ENCODE measurements around the gene ESRRB.

ESRRB gene

GRCh38 chr14:76354310-76354709, 21.6 kb upstream of the ESRRB start:
- DNase-seq = no peak

DNA sequence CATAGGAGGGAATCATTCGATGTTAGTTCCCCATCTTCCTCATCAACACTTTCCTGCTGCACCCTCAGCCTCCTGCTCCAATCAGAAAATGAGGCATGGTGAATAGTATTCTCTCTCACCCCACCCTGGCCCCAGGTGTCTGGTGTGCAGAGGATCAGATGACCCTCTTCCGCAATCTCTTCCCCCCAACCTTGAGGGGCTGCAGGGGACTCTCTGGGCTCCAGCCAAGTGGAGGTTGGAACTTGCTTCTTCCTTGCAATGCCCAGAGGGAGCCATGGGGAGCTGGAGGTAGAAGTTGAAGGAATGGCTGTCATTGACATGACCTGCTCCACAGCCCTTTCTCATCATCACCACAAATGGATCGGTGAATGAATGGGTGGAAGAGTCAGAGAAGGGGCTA, 20.2 kb upstream of the ESRRB start:
- no peak for DNase-seq

- DNase-seq = no peak
Observed at GRCh38 chr14:76371066-76371465, 4.9 kb upstream of the ESRRB start.

GRCh38 chr14:76373456-76373855, 2.5 kb upstream of the ESRRB start:
- DNase-seq = no peak

GRCh38 chr14:76375484-76375883, 453 bp upstream of the ESRRB start:
- DNase-seq = no peak

DNA sequence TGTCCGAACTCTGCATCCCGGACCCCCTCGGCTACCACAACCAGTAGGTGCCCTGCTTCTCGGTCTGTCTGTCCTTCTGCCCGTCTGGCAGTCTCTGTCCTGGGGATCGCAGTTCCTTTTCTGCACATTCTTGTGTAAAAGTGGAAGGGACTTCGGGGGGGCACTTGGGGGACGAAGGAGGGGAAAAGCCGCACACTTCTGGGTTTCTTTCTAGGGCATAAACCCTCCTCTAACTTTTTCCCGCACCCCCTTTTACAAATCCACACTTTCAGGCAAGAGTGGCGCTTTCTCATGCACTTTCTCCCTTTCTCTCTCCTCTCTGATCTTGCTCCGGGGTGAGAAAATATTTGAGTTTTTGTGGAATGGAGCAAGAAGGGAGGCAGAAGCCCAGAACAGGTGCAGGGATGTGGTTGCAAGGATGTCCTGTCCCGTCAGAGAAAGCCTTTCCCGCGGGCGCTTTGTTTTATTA, 506 bp downstream of the ESRRB start:
- no peak for DNase-seq

GRCh38 chr14:76376878-76377734, 1.2 kb downstream of the ESRRB start:
- no peak for DNase-seq

DNA sequence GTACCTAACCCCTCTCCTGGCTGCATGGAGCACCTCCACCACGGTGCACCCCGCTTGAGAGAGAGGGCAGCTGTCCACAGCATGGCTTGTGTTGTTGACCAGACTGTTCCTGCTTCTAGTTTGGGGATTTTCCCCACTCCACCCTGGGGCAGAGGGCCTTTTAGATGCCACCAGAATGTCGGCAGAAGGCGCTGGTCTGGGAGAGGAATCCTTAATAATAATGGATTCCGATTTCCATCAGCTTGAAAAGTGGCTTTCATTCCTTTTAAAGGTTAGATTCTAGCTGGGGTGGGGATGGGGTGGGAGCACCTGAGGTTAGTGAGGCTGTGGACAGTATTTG, 1.8 kb downstream of the ESRRB start:
- DNase-seq = no peak

DNA sequence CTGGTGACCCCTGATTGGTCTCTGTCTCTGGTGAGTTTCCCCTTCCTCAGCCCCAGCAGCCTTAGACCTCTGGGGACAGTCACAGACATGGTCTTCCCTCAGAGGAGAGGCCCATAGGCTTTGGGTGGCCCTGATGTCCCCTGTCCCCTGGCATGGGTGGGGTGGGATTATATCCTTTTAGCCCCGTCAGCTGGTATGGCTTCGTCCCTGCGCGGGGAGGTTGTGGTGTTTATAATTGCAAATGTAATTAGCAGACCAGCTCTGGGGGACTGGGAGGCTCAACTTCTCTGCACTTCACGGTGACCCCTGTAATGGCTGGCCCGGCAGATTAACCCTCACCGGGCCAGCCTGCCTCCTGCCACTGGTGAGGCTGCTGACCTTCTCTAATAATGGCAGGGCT, 5.1 kb downstream of the ESRRB start:
- no peak for DNase-seq

GRCh38 chr14:76381817-76382494, 6.0 kb downstream of the ESRRB start:
- no peak for DNase-seq

DNA sequence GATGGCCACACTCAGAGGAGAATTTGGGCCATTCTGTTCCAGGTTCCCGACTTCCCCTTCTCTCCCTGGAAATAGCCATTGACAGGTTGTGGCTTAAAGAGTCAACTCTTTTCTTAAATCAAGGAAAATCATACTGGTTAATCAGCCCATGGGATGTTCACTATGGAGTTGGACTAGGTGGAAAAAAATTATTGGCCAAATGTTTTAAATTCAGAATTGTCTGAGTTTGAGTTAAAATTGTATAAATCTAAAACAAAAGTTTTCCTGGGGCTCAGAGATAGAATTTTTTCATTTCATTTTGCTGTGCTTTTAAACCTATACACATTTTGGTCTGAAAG, 6.5 kb downstream of the ESRRB start:
- DNase-seq = no peak

GRCh38 chr14:76385435-76385834, 9.5 kb downstream of the ESRRB start:
- DNase-seq = no peak

- peak; percentile 37 for DNase-seq
Observed at GRCh38 chr14:76386944-76387782, 11.2 kb downstream of the ESRRB start.

GRCh38 chr14:76389841-76390240, 13.9 kb downstream of the ESRRB start:
- no peak for DNase-seq

GRCh38 chr14:76390621-76391020, 14.7 kb downstream of the ESRRB start:
- no peak for DNase-seq

DNA sequence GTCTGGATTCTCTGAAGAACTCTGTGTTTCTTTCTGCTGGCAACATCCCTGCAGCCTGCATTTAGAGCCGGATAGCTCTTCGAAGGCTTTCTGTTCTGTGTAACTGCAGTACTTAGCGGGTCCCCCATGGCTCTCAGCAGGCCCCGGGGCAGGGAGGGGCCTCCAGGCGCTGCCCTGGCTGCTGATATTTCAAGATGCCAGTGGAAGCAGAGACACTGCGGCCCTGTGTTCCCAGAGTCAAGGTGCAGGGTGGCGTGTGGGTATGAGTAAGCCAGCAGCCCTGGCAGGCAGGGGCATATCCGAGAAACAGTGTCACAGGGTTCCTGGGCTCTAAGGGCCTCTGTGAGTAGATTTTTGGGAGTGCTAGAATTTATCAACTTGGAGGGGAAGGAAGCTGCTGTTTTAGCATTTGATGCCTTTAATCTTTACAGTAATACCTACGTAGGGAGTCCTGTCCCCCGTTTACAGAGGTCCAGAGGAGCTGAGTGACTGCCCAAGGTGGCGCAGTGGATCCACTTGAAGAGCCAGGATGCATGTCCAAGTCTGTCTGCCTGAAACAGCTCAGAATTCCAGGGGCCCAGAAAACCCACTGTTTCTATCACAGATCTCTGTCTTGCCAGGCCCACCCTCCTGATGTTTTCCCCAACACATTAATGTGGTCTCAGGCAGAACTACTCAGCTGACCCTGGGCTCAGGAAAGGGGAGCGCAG, 16.2 kb downstream of the ESRRB start:
- DNase-seq = no peak

DNA sequence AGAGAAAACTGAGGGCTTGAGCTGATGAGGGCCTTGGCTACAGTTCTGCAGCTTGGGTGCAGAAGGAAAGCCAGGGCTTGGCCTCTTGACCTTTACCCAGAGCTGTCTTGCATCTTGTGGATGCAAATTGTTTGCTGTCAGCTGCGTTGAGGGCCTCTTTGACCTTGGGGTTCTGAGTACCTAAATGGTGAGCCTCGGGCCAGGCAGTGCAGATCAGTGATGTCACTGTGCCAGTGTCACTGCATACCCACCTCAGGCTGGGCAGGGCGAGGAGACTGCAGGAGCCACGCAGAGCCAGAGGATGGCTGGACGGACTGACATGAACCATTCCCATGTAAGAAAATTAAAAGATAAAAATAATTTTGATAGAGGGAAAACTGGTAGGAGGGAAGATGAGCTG, 18.6 kb downstream of the ESRRB start:
- no peak for DNase-seq

DNA sequence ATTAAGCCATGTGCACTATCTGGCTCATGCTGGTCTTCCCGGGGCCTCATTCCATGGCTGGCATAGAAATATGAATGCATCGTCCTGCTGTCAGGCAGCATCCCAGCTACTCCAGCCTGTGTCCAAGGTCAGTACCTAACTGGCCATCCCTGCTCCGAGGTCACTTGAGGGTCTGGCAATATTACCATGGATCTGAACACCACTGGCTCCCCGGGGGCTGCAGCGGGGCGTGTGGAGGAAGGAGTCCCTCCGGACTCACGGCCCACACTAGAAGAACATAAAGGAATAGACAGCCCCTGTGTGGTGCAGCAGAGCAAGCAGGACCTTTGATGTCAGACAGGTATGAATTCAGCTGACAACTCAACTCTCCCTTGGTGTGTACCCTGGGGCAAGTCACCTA, 19.2 kb downstream of the ESRRB start:
- no peak for DNase-seq

- DNase-seq = no peak
Observed at GRCh38 chr14:76396714-76397187, 20.8 kb downstream of the ESRRB start.

- DNase-seq = no peak
Observed at GRCh38 chr14:76405627-76406026, 29.7 kb downstream of the ESRRB start.

DNA sequence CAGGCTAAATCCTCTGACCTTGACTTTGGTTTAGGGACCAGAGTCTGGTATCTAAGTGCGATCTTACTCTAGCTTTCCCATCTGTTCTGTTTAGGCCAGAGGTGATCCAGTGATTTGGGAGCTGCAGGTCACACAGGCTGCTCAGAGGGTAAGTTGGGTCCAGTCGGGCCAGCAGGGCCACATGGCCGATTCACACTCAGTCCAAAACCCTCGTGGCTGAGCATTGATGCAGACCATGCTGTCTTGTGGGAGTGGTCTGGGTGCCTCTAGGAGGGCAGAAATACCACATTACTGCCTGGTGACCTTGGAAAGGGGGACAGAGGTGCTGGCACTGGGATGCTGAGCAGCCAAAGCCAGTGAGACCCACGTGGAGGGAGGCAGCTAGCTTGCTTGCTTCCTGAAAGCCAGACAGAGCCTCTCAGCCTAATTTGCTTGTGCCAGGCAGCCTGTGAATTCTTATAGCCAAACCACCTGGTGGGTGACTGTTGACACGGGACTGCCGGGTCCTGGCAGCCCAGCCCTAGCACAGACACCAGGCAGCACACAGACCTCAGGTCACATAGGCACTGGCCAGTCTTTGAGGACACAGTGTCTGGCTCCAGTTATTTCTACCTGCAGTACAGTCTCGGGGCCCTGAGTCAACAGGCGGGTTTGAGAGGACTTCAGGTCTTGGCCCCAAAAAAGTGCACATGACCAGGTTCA, 31.7 kb downstream of the ESRRB start:
- DNase-seq = no peak

- DNase-seq = no peak
Observed at GRCh38 chr14:76408877-76409276, 32.9 kb downstream of the ESRRB start.

Measured in activated gamma-delta T cell treated with Interleukin-2 at 50 U/mL for 16 hours (primary cell).